ENCODE results near the gene MBD5. TPM values are rescaled to one million over a fixed set of nuclear protein-coding genes. Genes with fewer than 3 reads are reported as not detected.

MBD5 gene
- total RNA-seq, 2 donors from 2014 or later = 38.2 to 44.7 TPM

GRCh38 chr2:148231858-148232257 is 211.0 kb downstream of the MBD5 start:
- intact Hi-C loops (cut with DNase I) = no loop called here
- Histone ChIP-seq H3K36me3 (no peaks in the 10 kb centered on the region), H3K9me3 (no peaks in the 10 kb centered on the region), H3K4me1 (replicated peaks) (no peaks in the 10 kb centered on the region), H3K27ac (no peak overlapping the region), H3K4me3 (no peak overlapping the region), H3K27me3 (replicated peaks; ENCODE audit: insufficient read depth) (no peaks in the 10 kb centered on the region)
- TF ChIP-seq, protein P1, sequence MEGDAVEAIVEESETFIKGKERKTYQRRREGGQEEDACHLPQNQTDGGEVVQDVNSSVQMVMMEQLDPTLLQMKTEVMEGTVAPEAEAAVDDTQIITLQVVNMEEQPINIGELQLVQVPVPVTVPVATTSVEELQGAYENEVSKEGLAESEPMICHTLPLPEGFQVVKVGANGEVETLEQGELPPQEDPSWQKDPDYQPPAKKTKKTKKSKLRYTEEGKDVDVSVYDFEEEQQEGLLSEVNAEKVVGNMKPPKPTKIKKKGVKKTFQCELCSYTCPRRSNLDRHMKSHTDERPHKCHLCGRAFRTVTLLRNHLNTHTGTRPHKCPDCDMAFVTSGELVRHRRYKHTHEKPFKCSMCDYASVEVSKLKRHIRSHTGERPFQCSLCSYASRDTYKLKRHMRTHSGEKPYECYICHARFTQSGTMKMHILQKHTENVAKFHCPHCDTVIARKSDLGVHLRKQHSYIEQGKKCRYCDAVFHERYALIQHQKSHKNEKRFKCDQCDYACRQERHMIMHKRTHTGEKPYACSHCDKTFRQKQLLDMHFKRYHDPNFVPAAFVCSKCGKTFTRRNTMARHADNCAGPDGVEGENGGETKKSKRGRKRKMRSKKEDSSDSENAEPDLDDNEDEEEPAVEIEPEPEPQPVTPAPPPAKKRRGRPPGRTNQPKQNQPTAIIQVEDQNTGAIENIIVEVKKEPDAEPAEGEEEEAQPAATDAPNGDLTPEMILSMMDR (IDR thresholded peaks at IDR 0.05) = no peak
- TF ChIP-seq POLR2A (IDR thresholded peaks at IDR 0.05) (no peak), POLR2AphosphoS5 (IDR thresholded peaks at IDR 0.05) (no peak)
- WGBS = 85% methylated on average over 3 of the region's 3 CpGs
- no peak for DNase-seq (ENCODE audit: low spot score)

DNA sequence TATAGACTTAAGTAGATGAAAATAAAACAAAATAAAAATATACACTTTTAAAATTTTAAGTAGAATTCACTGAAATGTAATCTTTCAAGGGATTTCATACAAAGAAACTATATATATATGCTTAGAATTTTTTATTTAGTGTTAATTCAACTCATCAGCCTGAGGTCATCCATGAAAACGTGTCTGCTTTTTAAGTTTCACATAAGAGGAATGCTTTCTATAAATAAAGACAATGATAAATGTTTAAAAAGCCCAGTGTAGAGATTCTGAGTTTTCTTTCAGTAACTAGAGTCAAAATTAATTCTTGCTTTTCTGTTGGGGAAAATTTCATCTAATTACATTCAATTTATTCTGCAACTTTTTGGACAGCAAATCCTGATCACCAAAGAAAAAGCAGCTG is 213.3 kb downstream of the MBD5 start:
- no peaks in the 10 kb centered on the region for H3K9me3 ChIP-seq
- no peak for DNase-seq (ENCODE audit: low spot score)
- H3K4me3 ChIP-seq = no peak overlapping the region
- H3K4me1 ChIP-seq (replicated peaks) = no peaks in the 10 kb centered on the region
- H3K36me3 ChIP-seq = no peaks in the 10 kb centered on the region
- TF ChIP-seq POLR2AphosphoS5 (IDR thresholded peaks at IDR 0.05) (no peak), POLR2A (IDR thresholded peaks at IDR 0.05) (no peak)
- TF ChIP-seq, protein P1 (IDR thresholded peaks at IDR 0.05) = no peak
- H3K27me3 ChIP-seq (replicated peaks; ENCODE audit: insufficient read depth) = no peaks in the 10 kb centered on the region
- intact Hi-C loops (cut with DNase I) = no loop called here
- WGBS = 75% methylated on average over 1 of the region's 1 CpG
- H3K27ac ChIP-seq = no peak overlapping the region

GRCh38 chr2:148237911-148238310 is 217.0 kb downstream of the MBD5 start:
- no peak overlapping the region for H3K4me3 ChIP-seq
- intact Hi-C loops (cut with DNase I) = no loop called here
- H3K36me3 ChIP-seq = no peaks in the 10 kb centered on the region
- no peak for DNase-seq (ENCODE audit: low spot score)
- TF ChIP-seq POLR2AphosphoS5 (IDR thresholded peaks at IDR 0.05) (no peak), POLR2A (IDR thresholded peaks at IDR 0.05) (no peak)
- TF ChIP-seq, protein P1 (IDR thresholded peaks at IDR 0.05) = no peak
- H3K27ac ChIP-seq = no peak overlapping the region
- no peaks in the 10 kb centered on the region for H3K9me3 ChIP-seq
- no peaks in the 10 kb centered on the region for H3K4me1 ChIP-seq (replicated peaks)
- no peaks in the 10 kb centered on the region for H3K27me3 ChIP-seq (replicated peaks; ENCODE audit: insufficient read depth)

- Histone ChIP-seq H3K27me3 (replicated peaks; ENCODE audit: insufficient read depth) (no peaks in the 10 kb centered on the region), H3K4me1 (replicated peaks) (no peaks in the 10 kb centered on the region), H3K27ac (no peak overlapping the region), H3K4me3 (no peak overlapping the region), H3K36me3 (no peaks in the 10 kb centered on the region), H3K9me3 (no peaks in the 10 kb centered on the region)
- no peak for TF ChIP-seq POLR2A (IDR thresholded peaks at IDR 0.05)
- TF ChIP-seq, protein P1 (IDR thresholded peaks at IDR 0.05) = no peak
- no peak for TF ChIP-seq POLR2AphosphoS5 (IDR thresholded peaks at IDR 0.05)
- 79% methylated on average over 4 of the region's 4 CpGs for WGBS
- intact Hi-C loops (cut with DNase I) = no loop called here
- no peak for DNase-seq (ENCODE audit: low spot score)
Measured at GRCh38 chr2:148238561-148238960, 217.7 kb downstream of the MBD5 start.

DNA sequence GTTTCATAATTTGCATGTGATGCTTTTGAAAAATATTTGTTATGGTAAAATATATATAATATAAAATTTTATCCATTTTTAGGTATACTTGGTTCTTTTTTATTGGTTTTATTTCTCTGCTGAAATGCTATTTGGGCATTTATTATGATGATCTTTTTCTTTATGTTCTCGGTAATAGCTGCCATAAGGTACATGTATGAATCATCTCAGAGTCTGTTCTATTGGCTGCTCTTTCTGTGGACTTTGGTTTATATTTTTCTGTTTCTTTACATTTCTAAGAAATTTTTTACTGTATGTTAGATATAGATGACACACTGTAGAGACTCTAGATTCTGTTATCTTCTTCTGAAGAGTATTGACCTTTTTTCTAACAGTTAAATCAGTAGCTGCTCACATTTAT is 219.9 kb downstream of the MBD5 start:
- Histone ChIP-seq H3K4me3 (no peak overlapping the region), H3K27me3 (replicated peaks; ENCODE audit: insufficient read depth) (no peaks in the 10 kb centered on the region), H3K27ac (no peak overlapping the region), H3K9me3 (no peaks in the 10 kb centered on the region), H3K36me3 (no peaks in the 10 kb centered on the region), H3K4me1 (replicated peaks) (no peaks in the 10 kb centered on the region)
- intact Hi-C loops (cut with DNase I) = no loop called here
- WGBS = 98% methylated on average over 1 of the region's 1 CpG
- DNase-seq (ENCODE audit: low spot score) = no peak
- TF ChIP-seq POLR2A (IDR thresholded peaks at IDR 0.05) (no peak), POLR2AphosphoS5 (IDR thresholded peaks at IDR 0.05) (no peak)
- TF ChIP-seq, protein P1 (IDR thresholded peaks at IDR 0.05) = no peak

All from prostate gland (tissue), 2 donors.